Loucy (cell line): ENCODE data around the gene ANAPC4.

Source experiments
- EZH2phosphoT487 ChIP-seq: fragments of 200-600 bp; IDR thresholded peaks from 2 replicates; pipeline ENCODE4 v1.6.1; 2018; ENCODE audit warnings: antibody characterized with exemption, mild to moderate bottlenecking, moderate library complexity, borderline replicate concordance
- TF ChIP-seq, protein P1 (sequence below): fragments of 200-600 bp; sonication (generic); conservative IDR thresholded peaks from 2 replicates; pipeline ENCODE4 v1.5.1; 2014; ENCODE audit warnings: mild to moderate bottlenecking, antibody characterized with exemption, low read length

- TF ChIP-seq EZH2phosphoT487, result no peak
- TF ChIP-seq, protein P1, sequence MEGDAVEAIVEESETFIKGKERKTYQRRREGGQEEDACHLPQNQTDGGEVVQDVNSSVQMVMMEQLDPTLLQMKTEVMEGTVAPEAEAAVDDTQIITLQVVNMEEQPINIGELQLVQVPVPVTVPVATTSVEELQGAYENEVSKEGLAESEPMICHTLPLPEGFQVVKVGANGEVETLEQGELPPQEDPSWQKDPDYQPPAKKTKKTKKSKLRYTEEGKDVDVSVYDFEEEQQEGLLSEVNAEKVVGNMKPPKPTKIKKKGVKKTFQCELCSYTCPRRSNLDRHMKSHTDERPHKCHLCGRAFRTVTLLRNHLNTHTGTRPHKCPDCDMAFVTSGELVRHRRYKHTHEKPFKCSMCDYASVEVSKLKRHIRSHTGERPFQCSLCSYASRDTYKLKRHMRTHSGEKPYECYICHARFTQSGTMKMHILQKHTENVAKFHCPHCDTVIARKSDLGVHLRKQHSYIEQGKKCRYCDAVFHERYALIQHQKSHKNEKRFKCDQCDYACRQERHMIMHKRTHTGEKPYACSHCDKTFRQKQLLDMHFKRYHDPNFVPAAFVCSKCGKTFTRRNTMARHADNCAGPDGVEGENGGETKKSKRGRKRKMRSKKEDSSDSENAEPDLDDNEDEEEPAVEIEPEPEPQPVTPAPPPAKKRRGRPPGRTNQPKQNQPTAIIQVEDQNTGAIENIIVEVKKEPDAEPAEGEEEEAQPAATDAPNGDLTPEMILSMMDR, result no peak
Observed at GRCh38 chr4:25466966-25467697, 90.1 kb downstream of the ANAPC4 start.
